H9 (cell line): ENCODE results near the gene SCO2. TPM values are rescaled to one million over a fixed set of nuclear protein-coding genes. Genes with fewer than 3 reads are reported as not detected.

Experiments used
- DNase-seq: peaks from one replicate; pipeline ENCODE4 v3.0.0-alpha.2; 2017
- H2AFZ ChIP-seq: one replicate; pipeline ENCODE4 v1.6.1; 2013; ENCODE audit warnings: mild to moderate bottlenecking, low read length, control low read depth, moderate library complexity
- H2AK5ac ChIP-seq: 2 replicates; pipeline ENCODE4 v1.6.1; 2013; ENCODE audit warnings: low read length, control low read depth, mixed read lengths; ENCODE audit not compliant: insufficient read length
- H2BK120ac ChIP-seq: one replicate; pipeline ENCODE4 v1.6.1; 2013; ENCODE audit warnings: low read depth, mild to moderate bottlenecking, low read length, control low read depth, inconsistent platforms; ENCODE audit not compliant: poor library complexity, severe bottlenecking
- H2BK12ac ChIP-seq: 2 replicates; pipeline ENCODE4 v1.6.1; 2013; ENCODE audit warnings: low read length, control low read depth, mixed read lengths, low read depth; ENCODE audit not compliant: insufficient read length
- H2BK15ac ChIP-seq: 2 replicates; pipeline ENCODE4 v1.6.1; 2013; ENCODE audit warnings: low read depth, low read length, control low read depth
- H2BK20ac ChIP-seq: one replicate; pipeline ENCODE4 v1.6.1; 2013; ENCODE audit warnings: low read depth, mild to moderate bottlenecking, low read length, control low read depth, inconsistent platforms; ENCODE audit not compliant: poor library complexity, severe bottlenecking
- H2BK5ac ChIP-seq: 2 replicates; pipeline ENCODE4 v1.6.1; 2013; ENCODE audit warnings: low read length, control low read depth, mixed read lengths; ENCODE audit not compliant: insufficient read length
- H3K14ac ChIP-seq: 2 replicates; pipeline ENCODE4 v1.6.1; 2013; ENCODE audit warnings: low read length, control low read depth; ENCODE audit not compliant: insufficient read depth
- H3K18ac ChIP-seq: 2 replicates; pipeline ENCODE4 v1.6.1; 2013; ENCODE audit warnings: low read depth, mild to moderate bottlenecking, mixed read lengths, low read length, control low read depth; ENCODE audit not compliant: insufficient read length
- H3K23ac ChIP-seq: 2 replicates; pipeline ENCODE4 v1.6.1; 2013; ENCODE audit warnings: low read length, control low read depth, mixed read lengths, low read depth; ENCODE audit not compliant: insufficient read length
- H3K23me2 ChIP-seq: 2 replicates; pipeline ENCODE4 v1.6.1; 2013; ENCODE audit warnings: low read depth, mild to moderate bottlenecking, mixed read lengths, low read length, control low read depth; ENCODE audit not compliant: insufficient read length, poor library complexity, severe bottlenecking
- H3K27ac ChIP-seq: 2 replicates; pipeline ENCODE4 v1.5.1; 2013; ENCODE audit warnings: low read length, control low read depth, mixed read lengths, low read depth; ENCODE audit not compliant: insufficient read length
- H3K27me3 ChIP-seq: 2 replicates; pipeline ENCODE4 v1.6.1; 2013; ENCODE audit warnings: low read length, control low read depth, inconsistent platforms; ENCODE audit not compliant: insufficient read depth
- H3K4ac ChIP-seq: 2 replicates; pipeline ENCODE4 v1.6.1; 2013; ENCODE audit warnings: low read depth, mild to moderate bottlenecking, control low read depth, inconsistent platforms, low read length, moderate library complexity
- H3K4me1 ChIP-seq: 2 replicates; pipeline ENCODE4 v1.6.1; 2013; ENCODE audit warnings: low read length, control low read depth, inconsistent platforms; ENCODE audit not compliant: insufficient read depth
- H3K4me2 ChIP-seq: 2 replicates; pipeline ENCODE4 v1.6.1; 2013; ENCODE audit warnings: low read length, control low read depth, mixed read lengths; ENCODE audit not compliant: insufficient read length, insufficient read depth
- H3K56ac ChIP-seq: 2 replicates; pipeline ENCODE4 v1.6.1; 2013; ENCODE audit warnings: low read depth, mild to moderate bottlenecking, mixed read lengths, low read length, control low read depth; ENCODE audit not compliant: insufficient read length
- H3K79me1 ChIP-seq: 2 replicates; pipeline ENCODE4 v1.6.1; 2013; ENCODE audit warnings: low read depth, mild to moderate bottlenecking, moderate library complexity, low read length, control low read depth, inconsistent platforms; ENCODE audit not compliant: insufficient read depth, poor library complexity, severe bottlenecking
- H3K79me2 ChIP-seq: 2 replicates; pipeline ENCODE4 v1.6.1; 2013; ENCODE audit warnings: low read length, control low read depth, inconsistent platforms; ENCODE audit not compliant: insufficient read depth
- H3K9ac ChIP-seq: 2 replicates; pipeline ENCODE4 v1.6.1; 2013; ENCODE audit warnings: low read length, control low read depth, mixed read lengths; ENCODE audit not compliant: insufficient read length; ENCODE audit errors: extremely low read depth
- H3K9me3 ChIP-seq: one replicate; pipeline ENCODE4 v1.6.1; 2013; ENCODE audit warnings: low read depth, low read length, inconsistent platforms; ENCODE audit not compliant: control insufficient read depth
- H3T11ph ChIP-seq: one replicate; pipeline ENCODE4 v1.6.1; 2013; ENCODE audit warnings: mild to moderate bottlenecking, low read length, control low read depth, inconsistent platforms
- H4K20me1 ChIP-seq: one replicate; pipeline ENCODE4 v1.6.1; 2013; ENCODE audit not compliant: control insufficient read depth, insufficient read length, insufficient read depth
- H4K5ac ChIP-seq: 2 replicates; pipeline ENCODE4 v1.6.1; 2013; ENCODE audit warnings: low read depth, mild to moderate bottlenecking, mixed read lengths, low read length, control low read depth; ENCODE audit not compliant: insufficient read length
- H4K8ac ChIP-seq: replicated peaks from 2 replicates; pipeline ENCODE4 v1.6.1; 2013; ENCODE audit warnings: low read length, control low read depth, mixed read lengths, low read depth; ENCODE audit not compliant: insufficient read length
- H4K91ac ChIP-seq: 2 replicates; pipeline ENCODE4 v1.6.1; 2013; ENCODE audit warnings: low read depth, mild to moderate bottlenecking, moderate library complexity, mixed read lengths, low read length, control low read depth; ENCODE audit not compliant: insufficient read length
- H3K27ac Mint-ChIP-seq, 3 experiments: 2 replicates in 2 of 3; 3 replicates in 1 of 3; pipeline ENCODE4 v1.8.0; 2020 to 2021; ENCODE audit warnings: mixed read lengths in 3 of 3, mild to moderate bottlenecking in 1 of 3, moderate library complexity in 1 of 3
- H3K27me3 Mint-ChIP-seq: 2 replicates; pipeline ENCODE4 v1.8.0; 2021; ENCODE audit warnings: low read depth, mild to moderate bottlenecking, moderate library complexity, mixed read lengths
- H3K36me3 Mint-ChIP-seq, 3 experiments: 2 replicates in 2 of 3; 3 replicates in 1 of 3; pipeline ENCODE4 v1.8.0; 2020 to 2021; ENCODE audit warnings: low read depth in 3 of 3, mixed read lengths in 3 of 3; ENCODE audit not compliant: insufficient read depth in 1 of 3
- H3K4me1 Mint-ChIP-seq, 2 experiments: 2 replicates each; pipeline ENCODE4 v1.8.0; 2020; ENCODE audit warnings: mixed read lengths in 2 of 2
- H3K4me3 Mint-ChIP-seq, 2 experiments: 2 replicates in 1 of 2; 3 replicates in 1 of 2; pipeline ENCODE4 v1.8.0; 2020 to 2021; ENCODE audit warnings: mild to moderate bottlenecking in 2 of 2, mixed read lengths in 2 of 2, moderate library complexity in 1 of 2
- H3K9me3 Mint-ChIP-seq, 2 experiments: 2 replicates in 1 of 2; 3 replicates in 1 of 2; pipeline ENCODE4 v1.8.0; 2020; ENCODE audit warnings: mild to moderate bottlenecking in 2 of 2, mixed read lengths in 2 of 2, moderate library complexity in 1 of 2
- WGBS: extraction: QIAGEN DNeasy Blood & Tissue Kit; methylation state at CpG from one replicate; pipeline ENCODE4 v1.1.7; 2013; ENCODE audit warnings: missing lambda C conversion rate, low lambda C conversion rate, mixed read lengths; ENCODE audit not compliant: insufficient read length; ENCODE audit errors: extremely low coverage; 5-methylcytosine and 5-hydroxymethylcytosine counted together
- total RNA-seq: library from RNA; stranded (reverse); gene quantifications from 2 replicates; pipeline ENCODE4 v1.2.1, GENCODE V29; 2021
- TF ChIP-seq, protein P1 (sequence below): fragments of 200-600 bp; sonication (generic); conservative IDR thresholded peaks from 3 replicates; pipeline ENCODE4 v1.8.0; 2021; ENCODE audit warnings: antibody characterized with exemption, mild to moderate bottlenecking

Gene SCO2
- total RNA-seq, 1 experiment from 2014 or later, result 3.3 TPM

DNA sequence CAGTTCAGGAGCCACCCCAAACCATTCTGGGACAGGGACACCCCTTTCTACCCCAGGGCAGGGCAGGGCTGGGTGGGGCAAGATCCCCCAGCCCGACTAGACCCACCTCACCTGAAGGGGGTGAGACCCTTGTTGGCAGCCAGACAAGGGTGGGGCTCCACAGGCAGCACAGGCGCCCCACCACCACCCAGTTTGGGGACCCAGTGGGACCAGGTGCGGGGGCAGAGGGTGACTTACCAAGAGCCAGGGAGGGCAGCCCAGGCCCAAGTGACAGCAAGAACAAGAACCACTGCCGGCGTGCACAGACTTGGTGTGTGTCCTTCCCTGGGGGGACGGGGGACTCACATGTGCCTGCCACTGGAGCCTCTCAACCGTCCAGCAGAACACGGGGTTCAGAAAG is 41.8 kb downstream of the SCO2 start:
- Histone ChIP-seq H2BK5ac (no peak overlapping the region), H2AFZ (no peak overlapping the region), H3K79me1 (no peaks in the 10 kb centered on the region), H3K4me2 (no peak overlapping the region), H3K4me1 (no peaks in the 10 kb centered on the region), H2BK12ac (no peak overlapping the region), H3K18ac (no peak overlapping the region), H3K9ac (no peak overlapping the region), H3K56ac (no peak overlapping the region), H3K27ac (no peak overlapping the region), H3K4ac (no peak overlapping the region), H2BK15ac (no peak overlapping the region), H4K8ac (no peak overlapping the region), H3T11ph (no peak overlapping the region), H4K5ac (no peak overlapping the region), H3K27me3 (peaks cover 9% of the 10 kb centered on the region; the same call in 1 of the 2 replicates), H2AK5ac (no peak overlapping the region), H3K14ac (no peak overlapping the region), H4K20me1 (no peaks in the 10 kb centered on the region), H3K9me3 (no peaks in the 10 kb centered on the region), H3K23ac (no peak overlapping the region), H2BK120ac (no peak overlapping the region), H3K79me2 (no peaks in the 10 kb centered on the region), H2BK20ac (no peak overlapping the region), H4K91ac (no peak overlapping the region), H3K23me2 (peaks cover 7% of the 10 kb centered on the region)
- no peak for DNase-seq
- TF ChIP-seq, protein P1, sequence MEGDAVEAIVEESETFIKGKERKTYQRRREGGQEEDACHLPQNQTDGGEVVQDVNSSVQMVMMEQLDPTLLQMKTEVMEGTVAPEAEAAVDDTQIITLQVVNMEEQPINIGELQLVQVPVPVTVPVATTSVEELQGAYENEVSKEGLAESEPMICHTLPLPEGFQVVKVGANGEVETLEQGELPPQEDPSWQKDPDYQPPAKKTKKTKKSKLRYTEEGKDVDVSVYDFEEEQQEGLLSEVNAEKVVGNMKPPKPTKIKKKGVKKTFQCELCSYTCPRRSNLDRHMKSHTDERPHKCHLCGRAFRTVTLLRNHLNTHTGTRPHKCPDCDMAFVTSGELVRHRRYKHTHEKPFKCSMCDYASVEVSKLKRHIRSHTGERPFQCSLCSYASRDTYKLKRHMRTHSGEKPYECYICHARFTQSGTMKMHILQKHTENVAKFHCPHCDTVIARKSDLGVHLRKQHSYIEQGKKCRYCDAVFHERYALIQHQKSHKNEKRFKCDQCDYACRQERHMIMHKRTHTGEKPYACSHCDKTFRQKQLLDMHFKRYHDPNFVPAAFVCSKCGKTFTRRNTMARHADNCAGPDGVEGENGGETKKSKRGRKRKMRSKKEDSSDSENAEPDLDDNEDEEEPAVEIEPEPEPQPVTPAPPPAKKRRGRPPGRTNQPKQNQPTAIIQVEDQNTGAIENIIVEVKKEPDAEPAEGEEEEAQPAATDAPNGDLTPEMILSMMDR, result no peak
- Mint-ChIP-seq H3K4me3 (no peak overlapping the region), H3K9me3 (no peaks in the 10 kb centered on the region), H3K27ac (no peak overlapping the region), H3K36me3 (peaks cover 0 to 2% (median 0%) of the 10 kb centered on the region in 3 experiments; a peak in 1 of 7 replicates), H3K27me3 (peaks cover 29% of the 10 kb centered on the region), H3K4me1 (peaks cover 3 to 9% of the 10 kb centered on the region in 2 experiments; a peak in 3 of 4 replicates)
- WGBS, result no CpG with 5 or more reads among the region's 8 CpGs
